GM19328 (cell line): ENCODE results near the gene PLSCR1.
"Not testable (repeated sequence)": the region's sequence is repeated elsewhere in the genome, so short reads cannot be mapped to it uniquely, and the experiment has no call there.

Experiments
- ATAC-seq: cut with Tn5 transposase; IDR thresholded peaks from one replicate; pipeline ENCODE4 v1.9.1; 2021; ENCODE audit warnings: mild to moderate bottlenecking, moderate library complexity; ENCODE audit not compliant: unreplicated experiment

The PLSCR1 gene

DNA sequence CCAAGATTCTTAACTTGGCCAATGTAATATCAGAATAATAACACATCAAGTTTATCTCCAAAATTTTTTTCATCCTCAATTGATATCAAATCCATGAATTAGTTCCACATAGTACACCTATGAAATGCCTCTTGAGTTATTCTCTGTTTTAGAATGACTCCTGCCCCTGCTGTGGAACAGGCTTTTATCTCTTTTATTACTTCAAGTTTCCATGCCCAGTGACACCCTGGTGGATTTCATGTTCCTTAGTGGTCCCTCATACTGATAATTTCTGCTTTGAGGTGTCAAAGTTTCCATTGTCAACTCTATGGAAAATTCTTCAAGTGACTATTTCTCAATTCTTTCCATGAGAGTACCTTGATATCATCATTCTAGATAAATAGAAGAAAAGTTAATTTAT is 24.6 kb downstream of the PLSCR1 start:
- ATAC-seq: no peak

DNA sequence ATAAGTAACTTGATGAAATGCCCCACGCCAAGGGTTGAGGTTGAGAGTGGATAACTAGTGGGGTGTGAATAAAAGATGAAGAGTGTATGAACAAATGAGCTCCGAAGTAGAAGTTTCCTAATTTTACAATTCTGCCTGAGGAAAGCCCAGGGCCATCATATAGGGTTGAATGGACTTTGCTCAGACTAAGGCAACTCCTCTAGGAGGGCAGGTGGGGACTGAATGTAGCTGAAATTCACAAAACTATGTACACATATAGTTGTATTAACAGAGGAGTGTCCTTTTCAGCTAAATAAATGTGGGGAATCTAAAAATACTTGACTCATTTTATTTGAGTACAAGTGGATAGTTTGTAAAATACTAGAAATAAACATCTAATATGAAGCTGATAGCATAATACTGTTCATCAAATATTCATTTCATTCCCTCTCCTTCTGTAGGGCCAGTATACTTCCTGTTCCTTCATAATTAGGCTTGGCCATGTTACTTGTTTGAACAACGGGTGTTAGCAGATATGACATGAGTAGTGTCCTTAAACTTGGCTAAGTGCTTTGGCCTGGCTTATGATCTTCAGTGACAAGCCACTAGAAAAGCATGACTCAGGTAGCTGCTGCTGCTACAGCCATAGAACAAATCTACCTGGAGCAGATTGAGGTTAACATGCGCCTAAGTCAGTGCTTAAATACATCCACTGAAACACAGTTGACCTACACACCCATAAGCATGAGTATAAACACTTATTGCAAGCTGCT is 26.5 kb downstream of the PLSCR1 start:
- no peak for ATAC-seq

DNA sequence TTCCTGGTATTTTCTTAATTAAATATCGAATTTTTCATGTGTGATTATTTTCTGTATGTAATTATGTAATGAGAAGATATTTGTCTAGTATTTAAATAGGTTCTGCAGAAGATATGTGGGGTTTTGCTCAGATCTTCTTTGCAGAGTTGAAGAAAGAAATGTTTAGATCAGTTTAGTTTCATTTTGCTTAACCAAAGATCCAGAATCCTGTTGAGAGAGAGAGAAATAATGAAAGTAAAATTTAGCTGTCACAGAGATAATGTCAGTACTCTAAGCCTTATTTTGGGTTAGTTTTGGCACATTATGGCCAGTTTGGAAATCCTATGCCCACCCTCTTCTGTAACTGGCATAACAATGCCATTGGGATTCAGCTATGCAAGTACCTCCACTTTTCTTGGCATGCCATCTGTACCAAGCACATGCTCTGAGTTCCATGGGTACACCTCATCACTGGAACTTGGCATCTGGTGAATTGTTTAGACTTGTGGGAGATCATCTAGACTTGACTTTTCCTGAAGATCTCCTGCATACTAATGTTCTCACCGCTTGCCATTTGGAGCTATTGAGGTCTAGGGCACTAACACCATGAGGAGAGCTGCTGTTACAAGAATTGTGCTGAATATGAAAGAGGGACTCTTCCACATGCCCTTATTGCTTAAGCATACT is 30.9 kb downstream of the PLSCR1 start:
- no peak for ATAC-seq

DNA sequence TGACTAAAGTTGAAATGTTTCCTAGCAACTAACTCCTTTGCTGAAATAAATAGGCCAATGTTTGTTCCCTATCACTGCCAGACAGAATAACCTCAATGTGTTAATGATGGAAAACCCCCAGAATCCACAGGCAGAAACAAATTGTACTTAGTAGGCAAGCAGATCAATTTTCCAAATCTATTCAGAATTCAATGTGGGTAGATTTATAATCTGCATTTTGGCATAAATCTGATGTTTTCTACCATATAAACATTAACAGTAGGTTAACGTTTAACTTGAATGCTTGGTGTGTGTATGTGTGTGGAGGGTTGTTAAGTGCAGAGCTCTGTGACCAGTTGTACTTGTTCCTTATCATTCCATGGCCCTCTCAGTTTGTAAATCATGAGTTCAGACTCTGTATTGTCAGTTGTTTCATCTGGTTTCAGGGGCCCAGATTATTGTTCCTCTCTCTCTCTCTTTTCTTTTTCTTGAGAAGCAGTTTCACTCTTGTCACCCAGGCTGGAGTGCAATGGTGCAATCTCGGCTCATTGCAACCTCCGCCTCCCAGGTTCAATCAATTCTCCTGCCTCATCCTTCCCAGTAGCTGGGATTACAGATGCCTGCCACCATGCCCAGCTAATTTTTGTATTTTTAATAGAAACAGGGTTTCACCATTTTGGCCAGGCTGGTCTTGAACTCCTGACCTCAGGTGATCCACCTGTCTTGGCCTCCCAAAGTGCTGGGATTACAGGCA is 32.8 kb downstream of the PLSCR1 start:
- no peak for ATAC-seq

DNA sequence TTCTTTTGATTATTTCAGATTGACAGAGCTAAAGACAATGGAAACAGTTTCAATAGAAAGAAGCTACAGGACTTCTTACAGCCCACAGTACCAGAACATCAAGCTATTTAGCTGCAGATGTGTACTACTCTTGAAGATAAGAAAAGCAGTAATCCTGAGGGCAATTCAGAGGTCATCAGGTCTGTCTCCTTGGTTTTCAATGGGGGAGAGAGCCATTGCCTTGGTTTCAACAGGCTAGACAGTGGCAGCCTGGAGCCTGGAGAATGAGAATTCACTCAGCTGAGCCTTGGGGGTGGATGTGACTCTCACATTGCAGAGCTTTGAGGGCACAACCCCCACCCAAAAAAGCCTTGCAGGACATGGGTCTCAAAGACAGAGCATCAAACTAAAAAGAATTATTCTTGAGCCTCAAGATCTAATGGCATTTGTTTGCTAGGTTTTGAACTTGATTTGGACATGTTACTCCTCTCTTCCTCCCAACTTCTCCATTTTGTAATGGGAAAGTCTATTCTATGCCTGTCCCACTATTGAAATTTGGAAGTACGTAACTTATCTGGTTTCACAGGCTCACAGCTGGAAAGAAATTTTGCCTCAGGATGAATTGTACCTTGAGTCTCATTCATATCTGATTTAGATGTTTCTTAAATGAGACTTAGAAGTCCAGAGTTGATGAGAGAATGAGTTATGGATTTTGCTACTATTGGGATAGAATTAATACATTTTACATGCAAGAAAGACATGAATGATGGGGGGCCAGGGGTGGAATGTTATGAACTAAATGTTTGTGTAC is 36.9 kb downstream of the PLSCR1 start:
- no peak for ATAC-seq

DNA sequence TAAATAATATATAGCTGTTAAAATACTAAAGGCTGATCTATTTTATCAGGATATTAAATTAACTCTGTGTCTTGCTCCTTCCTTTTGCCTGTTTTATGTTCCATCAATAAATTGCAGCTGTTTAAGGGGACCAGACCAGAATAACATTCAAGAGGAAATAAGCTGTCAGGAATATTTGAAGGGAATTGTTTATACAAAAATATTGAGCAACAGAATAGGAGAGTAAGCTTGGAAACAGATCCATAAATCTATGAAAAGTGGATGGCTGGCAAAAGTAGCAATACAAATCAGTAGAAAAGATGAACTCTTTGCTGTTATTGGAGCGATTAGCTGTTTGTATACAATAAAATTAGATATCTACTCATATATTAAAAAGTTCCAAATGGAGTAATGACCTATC is 38.9 kb downstream of the PLSCR1 start:
- ATAC-seq: no peak

DNA sequence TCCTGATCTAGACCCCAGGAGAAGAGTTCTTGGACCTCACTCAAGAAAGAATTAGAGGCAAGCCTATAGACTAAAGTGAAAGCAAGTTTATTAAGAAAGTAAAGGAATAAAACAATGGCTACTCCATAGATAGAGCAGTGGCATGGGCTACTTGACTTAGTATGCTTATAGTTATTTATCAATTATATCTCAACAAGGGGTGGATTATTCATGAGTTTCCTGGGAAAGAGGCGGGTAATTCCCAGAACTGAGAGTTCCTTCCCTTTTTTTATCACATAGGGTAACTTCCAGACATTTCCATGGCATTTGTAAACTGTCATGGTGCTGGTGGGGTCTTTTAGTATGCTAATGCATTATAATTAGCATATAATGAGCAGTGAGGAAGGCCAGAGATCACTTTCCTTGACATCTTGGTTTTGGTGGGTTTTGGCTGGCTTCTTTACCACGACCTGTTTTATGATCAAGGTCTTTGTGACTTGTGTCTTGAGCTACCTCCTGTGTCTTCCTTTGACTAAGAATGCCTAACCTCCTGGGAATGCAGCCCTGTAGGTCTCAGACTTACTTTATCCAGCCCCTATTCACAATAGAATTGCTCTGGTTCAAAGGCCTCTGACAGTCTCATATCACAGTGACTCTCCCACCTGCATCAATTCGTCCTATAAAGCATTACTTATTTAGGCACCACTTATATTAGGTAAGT is 39.8 kb downstream of the PLSCR1 start:
- no peak for ATAC-seq

DNA sequence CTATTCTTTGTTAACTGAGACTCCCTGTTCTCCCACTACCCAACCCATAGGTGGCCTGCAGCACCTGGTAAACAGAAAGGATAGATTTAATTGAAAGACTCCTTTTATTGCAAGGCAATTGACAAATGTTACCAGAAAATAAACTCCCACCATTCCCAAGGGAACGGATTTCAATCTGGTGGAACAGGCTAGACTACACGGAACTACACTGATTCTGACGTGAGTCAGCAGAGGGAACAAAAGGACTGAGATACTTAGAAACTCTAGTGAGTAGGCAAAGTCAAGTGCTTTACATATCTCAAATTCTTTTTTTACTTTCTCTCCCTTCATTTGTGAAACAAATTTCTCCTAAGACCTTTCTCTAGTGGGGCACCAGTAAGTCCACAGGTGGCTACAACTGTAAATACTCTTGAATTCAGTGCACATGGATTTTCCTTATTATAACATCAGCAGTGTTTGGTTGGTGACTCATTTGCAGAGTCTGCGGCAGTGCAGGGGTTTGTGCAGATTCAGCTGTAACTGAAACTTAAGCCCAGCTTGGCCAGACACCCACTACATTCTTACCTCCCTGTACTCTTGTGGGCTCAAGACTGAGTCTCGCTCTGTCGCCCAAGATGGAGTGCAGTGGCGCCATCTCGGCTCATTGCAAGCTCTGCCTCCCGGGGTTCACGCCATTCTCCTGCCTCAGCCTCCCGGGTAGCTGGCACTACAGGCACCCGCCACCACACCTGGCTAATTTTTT is 40.8 kb downstream of the PLSCR1 start:
- peak; percentile 98 for ATAC-seq

DNA sequence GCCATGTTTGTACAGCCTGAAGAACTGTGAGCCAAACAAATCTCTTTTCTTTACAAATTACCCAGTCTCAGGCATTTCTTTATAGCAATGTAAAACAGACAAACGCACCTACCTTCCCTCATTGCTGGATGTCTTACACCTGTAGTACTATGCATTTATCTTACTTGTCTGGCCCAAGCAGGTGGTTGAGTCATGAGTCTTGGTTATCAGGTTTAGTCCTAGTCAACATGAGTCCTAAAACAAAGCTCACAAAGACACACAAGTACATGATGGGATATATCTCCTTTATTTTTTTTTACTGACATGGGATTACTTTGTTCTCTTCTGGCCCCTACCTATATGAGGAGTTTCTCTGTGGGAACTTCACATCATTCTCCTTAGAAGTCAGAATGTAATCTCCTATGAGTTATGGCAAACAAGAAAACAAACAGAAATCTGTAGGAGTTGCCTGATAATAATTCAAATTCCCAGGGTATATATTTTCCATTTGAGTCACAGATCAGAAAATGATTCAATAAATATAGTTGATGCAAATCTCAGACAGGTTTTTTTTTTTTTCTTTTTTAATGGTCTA is 41.4 kb downstream of the PLSCR1 start:
- ATAC-seq: no peak

DNA sequence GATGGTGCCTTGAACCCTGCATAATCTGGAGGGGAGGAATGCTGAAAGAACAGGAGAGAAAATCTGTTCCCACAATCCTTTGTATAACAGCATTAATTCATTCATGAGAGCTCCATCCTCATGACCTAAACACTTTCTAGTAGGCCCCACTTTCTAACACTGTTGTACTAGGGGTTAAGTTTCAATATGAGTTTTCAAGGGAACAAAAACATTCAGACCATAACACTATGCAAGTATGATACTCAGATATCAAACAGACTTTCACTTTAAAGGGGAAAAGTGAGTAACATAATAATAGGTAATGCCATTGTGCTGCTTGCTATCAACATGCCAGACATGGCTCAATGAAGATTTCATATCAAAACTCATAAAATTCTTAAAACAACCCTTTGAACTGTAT is 42.7 kb downstream of the PLSCR1 start:
- ATAC-seq: no peak

DNA sequence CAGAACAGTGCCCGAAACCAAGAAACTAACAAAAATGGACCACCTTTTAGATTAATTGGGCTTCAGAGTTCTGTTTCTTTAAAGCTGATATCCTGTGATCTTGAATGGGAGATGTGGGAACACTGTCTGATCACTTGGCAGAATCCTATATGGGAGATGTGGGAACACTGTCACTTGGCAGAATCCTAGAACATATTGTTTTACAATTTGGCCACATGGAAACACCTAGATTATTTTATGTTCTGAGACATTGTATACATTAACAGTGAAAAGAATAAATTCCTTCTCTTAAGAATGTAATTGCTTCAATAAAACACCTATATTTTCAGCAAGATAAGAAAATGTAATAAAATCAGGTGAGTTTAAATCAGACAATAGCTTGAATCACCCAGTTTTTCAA is 44.7 kb downstream of the PLSCR1 start:
- ATAC-seq: no peak

DNA sequence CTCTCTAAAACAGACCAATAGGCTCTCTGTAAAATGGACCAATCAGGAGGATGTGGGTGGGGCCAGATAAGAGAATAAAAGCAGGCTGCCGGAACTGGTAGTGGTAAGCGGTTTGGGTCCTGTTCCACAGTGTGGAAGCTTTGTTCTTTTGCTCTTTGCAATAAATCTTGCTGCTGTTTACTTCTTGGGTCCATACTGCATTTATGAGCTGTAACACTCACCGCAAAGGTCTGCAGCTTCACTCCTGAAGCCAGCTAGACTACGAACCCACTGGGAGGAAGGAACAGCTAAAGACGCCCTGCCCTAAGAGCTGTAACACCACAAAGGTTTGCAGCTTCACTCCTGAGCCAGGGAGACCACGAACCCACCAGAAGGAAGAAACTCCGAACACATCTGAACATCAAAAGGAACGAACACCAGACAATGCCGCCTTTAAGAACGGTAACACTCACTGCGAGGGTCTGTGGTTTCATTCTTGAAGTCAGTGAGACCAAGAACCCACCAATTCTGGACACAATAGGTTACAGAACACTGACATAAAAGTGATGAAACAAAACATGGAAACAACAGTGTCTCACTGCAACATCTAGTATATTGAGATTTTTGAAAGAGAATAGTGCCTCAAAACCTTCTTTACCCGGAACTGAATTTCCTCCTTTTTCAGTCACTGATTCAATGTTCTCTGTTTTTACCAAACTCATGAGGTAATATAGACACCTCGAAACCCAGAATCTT is 46.2 kb downstream of the PLSCR1 start:
- no peak for ATAC-seq

DNA sequence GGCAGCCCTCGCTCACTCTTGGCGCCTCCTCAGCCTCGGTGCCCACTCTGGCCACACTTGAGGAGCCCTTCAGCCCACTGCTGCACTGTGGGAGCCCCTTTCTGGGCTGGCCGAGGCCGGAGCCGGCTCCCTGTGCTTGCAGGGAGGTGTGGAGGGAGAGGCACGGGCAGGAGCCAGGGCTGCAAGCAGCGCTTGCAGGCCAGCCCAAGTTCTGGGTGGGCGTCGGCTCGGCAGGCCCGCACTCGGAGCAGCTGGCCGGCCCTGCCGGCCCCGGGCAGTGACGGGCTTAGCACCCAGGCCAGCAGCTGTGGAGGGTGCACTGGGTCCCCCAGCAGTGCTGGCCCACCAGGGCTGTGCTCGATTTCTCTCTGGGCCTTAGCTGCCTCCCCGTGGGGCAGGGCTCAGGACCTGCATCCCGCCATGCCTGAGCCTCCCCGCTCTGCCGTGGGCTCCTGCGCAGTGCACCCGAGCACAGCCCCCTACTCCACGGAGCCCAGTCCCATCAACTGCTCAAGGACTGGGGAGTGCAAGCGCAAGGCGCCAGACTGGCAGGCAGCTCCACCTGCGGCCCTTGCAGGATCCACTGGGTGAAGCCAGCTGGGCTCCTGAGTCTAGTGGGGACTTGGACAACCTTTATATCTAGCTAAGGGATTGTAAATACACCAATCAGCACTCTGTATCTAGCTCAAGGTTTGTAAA is 47.1 kb downstream of the PLSCR1 start:
- not testable (repeated sequence) for ATAC-seq

DNA sequence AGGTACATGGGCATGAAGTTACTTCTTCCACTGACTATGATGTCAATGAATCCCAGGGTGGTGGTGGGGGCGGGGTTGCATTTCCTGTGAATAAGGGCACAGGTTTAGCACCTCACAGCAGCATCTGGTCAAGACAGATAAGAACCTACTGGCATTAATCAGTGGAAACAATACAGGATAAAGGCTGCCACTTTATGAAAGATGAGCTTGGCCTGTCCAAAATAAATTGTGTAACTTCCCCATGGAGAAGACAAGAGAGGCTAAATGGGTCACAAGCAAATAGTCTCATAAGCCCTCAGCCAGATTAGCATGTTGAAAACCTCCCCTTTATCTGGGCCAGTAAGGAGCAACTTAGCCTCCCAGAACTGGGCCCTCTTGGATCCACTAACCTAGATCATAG is 47.7 kb downstream of the PLSCR1 start:
- ATAC-seq: no peak

DNA sequence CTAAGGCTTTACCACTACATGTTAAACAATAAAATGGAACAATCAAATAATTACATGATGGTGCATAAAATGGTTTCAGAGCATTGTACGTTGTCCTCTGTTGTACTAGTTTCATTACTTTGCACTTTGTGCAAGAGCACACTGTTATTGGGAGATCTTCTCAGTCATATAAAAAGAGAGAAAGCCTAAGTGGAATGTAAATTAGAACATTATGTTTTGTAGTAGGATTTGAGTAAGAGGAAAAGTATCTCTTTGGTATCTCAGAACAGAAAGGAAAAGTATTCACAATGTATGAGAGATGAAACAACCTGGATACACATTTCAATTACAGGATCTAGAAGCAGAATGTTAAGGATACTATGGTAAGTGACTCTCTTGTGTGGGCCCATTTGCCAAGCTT is 48.2 kb downstream of the PLSCR1 start:
- no peak for ATAC-seq

DNA sequence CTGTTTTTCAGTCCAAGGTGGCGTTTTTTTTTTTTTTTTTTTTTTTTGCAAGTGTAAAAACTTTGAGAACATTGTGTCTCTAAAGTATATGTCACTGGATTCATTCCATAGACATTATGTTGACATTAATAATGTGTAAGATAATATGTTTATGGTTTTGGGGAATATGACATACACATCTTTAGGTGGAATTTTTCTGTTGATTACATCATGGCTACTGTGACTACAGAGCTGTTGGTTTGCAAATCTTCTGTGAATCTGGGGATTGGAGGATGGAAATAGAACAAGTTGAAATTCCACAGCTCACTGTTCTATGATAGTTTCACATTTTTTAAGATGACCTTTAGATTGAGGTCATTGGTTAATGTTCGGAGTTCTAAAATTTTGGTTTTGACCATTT is 50.6 kb downstream of the PLSCR1 start:
- no peak for ATAC-seq

DNA sequence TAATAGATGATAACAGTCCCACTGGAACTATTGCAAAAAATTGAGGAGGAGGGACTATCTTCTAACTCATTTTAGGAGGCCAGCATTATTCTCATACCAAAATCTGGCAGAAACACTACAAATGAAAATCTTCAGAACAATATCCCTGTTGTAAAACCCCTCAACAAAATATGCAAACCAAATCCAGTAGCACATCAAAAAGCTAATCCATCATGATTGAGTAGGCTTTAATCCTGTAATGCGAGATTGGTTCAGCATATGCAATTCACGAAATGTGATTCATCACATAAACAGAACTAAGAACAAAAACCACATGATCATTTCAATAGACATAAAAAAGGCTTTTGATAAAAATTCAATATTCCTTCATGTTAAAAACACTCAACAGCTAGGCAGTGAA is 51.2 kb downstream of the PLSCR1 start:
- ATAC-seq: no peak

DNA sequence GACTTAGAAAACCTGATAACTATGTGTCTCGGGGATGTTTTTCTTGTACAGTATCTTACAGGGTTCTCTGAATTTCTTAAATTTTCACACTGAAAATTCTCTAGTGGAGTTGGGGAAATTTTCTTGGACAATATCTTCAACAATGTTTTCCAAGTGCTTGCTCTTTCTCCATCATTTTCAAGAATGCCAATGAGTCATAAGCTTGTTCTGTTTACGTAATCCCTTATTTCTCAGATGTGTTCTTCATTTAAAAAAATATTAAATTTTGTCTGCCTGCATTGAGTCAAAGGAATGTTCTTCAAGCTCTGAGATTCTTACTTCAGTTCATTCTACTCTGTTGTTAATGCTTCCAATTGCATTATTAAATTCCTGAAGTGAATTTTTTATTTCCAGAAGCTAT is 53.1 kb downstream of the PLSCR1 start:
- no peak for ATAC-seq
